A549 (cell line): Measurements from ENCODE around the gene MYO18A.

Experiments
- EP300 ChIP-seq, 2 experiments: fragments of >200 bp; sonication (Bioruptor Twin); formaldehyde crosslinking; IDR thresholded peaks; 2 replicates in 1 of 2; 3 replicates in 1 of 2; pipeline ENCODE4 v1.6.1; 2016 to 2017
- KDM1A ChIP-seq: fragments of 200-600 bp; sonication (generic); IDR thresholded peaks from 2 replicates; pipeline ENCODE4 v1.6.1; 2016; ENCODE audit warnings: low read depth, mild to moderate bottlenecking
- KDM5A ChIP-seq: fragments of 200-600 bp; sonication (generic); IDR thresholded peaks from 2 replicates; pipeline ENCODE4 v1.6.1; 2016; ENCODE audit warnings: antibody characterized with exemption, mild to moderate bottlenecking
- PHF8 ChIP-seq: fragments of 200-600 bp; sonication (generic); IDR thresholded peaks from 2 replicates; pipeline ENCODE4 v1.6.1; 2016; ENCODE audit warnings: low read depth, mild to moderate bottlenecking, antibody characterized with exemption, moderate library complexity, borderline replicate concordance
- POLR2A ChIP-seq: IDR thresholded peaks from 2 replicates; pipeline ENCODE4 v1.6.1; 2012; ENCODE audit warnings: mild to moderate bottlenecking, low read length
- SMC3 ChIP-seq: fragments of >200 bp; sonication (Bioruptor Twin); formaldehyde crosslinking; IDR thresholded peaks from 3 replicates; pipeline ENCODE4 v1.6.1; 2018; ENCODE audit warnings: inconsistent platforms
- SREBF2 ChIP-seq: fragments of 450-650 bp; IDR thresholded peaks from 2 replicates; pipeline ENCODE4 v1.6.1; 2014; ENCODE audit warnings: mild to moderate bottlenecking, moderate library complexity
- TF ChIP-seq, protein P1 (sequence below): fragments of 200-600 bp; sonication (generic); IDR thresholded peaks from 2 replicates; pipeline ENCODE4 v1.6.1; 2016; ENCODE audit warnings: antibody characterized with exemption, mild to moderate bottlenecking, moderate library complexity
- TF ChIP-seq, protein P2 (sequence below): fragments of >200 bp; sonication (Bioruptor Twin); formaldehyde crosslinking; IDR thresholded peaks from 3 replicates; pipeline ENCODE4 v1.5.1; 2016
- TF ChIP-seq, protein P3 (sequence below): IDR thresholded peaks from 2 replicates; pipeline ENCODE4 v1.6.1; 2012

DNA sequence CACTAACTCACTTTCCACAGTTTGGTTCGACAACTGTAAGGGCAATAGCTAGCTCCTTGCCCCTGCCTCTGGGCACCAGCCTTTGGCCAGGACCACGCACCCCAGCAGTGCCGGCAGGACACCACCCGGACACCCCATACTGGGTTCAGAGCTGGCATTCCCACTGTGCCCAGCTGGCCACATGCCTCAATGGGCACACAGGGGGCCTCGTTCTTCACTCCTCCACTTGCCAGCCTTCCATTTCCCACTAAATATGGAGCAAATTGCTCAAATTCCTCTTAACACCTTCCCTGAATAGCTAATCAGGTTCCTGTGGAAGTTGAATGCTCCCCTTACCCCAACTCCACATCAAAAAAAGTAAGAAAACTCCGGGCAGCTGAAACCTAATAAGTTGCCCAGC is 84.8 kb downstream of the MYO18A start:
- TF ChIP-seq, protein P1, sequence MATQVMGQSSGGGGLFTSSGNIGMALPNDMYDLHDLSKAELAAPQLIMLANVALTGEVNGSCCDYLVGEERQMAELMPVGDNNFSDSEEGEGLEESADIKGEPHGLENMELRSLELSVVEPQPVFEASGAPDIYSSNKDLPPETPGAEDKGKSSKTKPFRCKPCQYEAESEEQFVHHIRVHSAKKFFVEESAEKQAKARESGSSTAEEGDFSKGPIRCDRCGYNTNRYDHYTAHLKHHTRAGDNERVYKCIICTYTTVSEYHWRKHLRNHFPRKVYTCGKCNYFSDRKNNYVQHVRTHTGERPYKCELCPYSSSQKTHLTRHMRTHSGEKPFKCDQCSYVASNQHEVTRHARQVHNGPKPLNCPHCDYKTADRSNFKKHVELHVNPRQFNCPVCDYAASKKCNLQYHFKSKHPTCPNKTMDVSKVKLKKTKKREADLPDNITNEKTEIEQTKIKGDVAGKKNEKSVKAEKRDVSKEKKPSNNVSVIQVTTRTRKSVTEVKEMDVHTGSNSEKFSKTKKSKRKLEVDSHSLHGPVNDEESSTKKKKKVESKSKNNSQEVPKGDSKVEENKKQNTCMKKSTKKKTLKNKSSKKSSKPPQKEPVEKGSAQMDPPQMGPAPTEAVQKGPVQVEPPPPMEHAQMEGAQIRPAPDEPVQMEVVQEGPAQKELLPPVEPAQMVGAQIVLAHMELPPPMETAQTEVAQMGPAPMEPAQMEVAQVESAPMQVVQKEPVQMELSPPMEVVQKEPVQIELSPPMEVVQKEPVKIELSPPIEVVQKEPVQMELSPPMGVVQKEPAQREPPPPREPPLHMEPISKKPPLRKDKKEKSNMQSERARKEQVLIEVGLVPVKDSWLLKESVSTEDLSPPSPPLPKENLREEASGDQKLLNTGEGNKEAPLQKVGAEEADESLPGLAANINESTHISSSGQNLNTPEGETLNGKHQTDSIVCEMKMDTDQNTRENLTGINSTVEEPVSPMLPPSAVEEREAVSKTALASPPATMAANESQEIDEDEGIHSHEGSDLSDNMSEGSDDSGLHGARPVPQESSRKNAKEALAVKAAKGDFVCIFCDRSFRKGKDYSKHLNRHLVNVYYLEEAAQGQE: no peak
- TF ChIP-seq EP300 (IDR thresholded peaks at IDR 0.05) (no peak), KDM1A (no peak), PHF8 (no peak), KDM5A (no peak), POLR2A (no peak), SMC3 (no peak), SREBF2 (no peak)
- TF ChIP-seq, protein P2, sequence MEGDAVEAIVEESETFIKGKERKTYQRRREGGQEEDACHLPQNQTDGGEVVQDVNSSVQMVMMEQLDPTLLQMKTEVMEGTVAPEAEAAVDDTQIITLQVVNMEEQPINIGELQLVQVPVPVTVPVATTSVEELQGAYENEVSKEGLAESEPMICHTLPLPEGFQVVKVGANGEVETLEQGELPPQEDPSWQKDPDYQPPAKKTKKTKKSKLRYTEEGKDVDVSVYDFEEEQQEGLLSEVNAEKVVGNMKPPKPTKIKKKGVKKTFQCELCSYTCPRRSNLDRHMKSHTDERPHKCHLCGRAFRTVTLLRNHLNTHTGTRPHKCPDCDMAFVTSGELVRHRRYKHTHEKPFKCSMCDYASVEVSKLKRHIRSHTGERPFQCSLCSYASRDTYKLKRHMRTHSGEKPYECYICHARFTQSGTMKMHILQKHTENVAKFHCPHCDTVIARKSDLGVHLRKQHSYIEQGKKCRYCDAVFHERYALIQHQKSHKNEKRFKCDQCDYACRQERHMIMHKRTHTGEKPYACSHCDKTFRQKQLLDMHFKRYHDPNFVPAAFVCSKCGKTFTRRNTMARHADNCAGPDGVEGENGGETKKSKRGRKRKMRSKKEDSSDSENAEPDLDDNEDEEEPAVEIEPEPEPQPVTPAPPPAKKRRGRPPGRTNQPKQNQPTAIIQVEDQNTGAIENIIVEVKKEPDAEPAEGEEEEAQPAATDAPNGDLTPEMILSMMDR: no peak
- TF ChIP-seq, protein P3, sequence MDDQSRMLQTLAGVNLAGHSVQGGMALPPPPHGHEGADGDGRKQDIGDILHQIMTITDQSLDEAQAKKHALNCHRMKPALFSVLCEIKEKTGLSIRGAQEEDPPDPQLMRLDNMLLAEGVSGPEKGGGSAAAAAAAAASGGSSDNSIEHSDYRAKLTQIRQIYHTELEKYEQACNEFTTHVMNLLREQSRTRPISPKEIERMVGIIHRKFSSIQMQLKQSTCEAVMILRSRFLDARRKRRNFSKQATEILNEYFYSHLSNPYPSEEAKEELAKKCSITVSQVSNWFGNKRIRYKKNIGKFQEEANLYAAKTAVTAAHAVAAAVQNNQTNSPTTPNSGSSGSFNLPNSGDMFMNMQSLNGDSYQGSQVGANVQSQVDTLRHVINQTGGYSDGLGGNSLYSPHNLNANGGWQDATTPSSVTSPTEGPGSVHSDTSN: no peak
